GM12891 (cell line): ENCODE data around the gene RNF220.

ENCODE experiments used
- DNase-seq: peaks from one replicate; pipeline ENCODE4 v3.0.0; 2011; ENCODE audit warnings: low spot score; ENCODE audit not compliant: insufficient read length
- FAIRE-seq: peaks from 2 replicates; lab custom pipeline; 2011; peaks lifted over from hg19 to GRCh38; lab: Jason Lieb, UNC
- PAX5 ChIP-seq: IDR thresholded peaks from 2 replicates; pipeline ENCODE4 v1.6.1; 2011; ENCODE audit warnings: low read length, moderate library complexity, mild to moderate bottlenecking; ENCODE audit not compliant: insufficient read depth, severe bottlenecking
- POLR2A ChIP-seq: IDR thresholded peaks from 2 replicates; pipeline ENCODE4 v1.6.1; 2011; ENCODE audit warnings: low read depth, low read length, control low read depth
- POLR2AphosphoS5 ChIP-seq: IDR thresholded peaks from 2 replicates; pipeline ENCODE4 v1.6.1; 2011; ENCODE audit warnings: low read depth, low read length, control low read depth
- POU2F2 ChIP-seq: IDR thresholded peaks from 2 replicates; pipeline ENCODE4 v1.6.1; 2011; ENCODE audit warnings: low read depth, mild to moderate bottlenecking, control low read depth, low read length, moderate library complexity
- SPI1 ChIP-seq: IDR thresholded peaks from 2 replicates; pipeline ENCODE4 v1.6.1; 2011; ENCODE audit warnings: low read depth, low read length, control low read depth
- TAF1 ChIP-seq: IDR thresholded peaks from 2 replicates; pipeline ENCODE4 v1.6.1; 2011; ENCODE audit warnings: low read depth, low read length, control low read depth

Gene RNF220

DNA sequence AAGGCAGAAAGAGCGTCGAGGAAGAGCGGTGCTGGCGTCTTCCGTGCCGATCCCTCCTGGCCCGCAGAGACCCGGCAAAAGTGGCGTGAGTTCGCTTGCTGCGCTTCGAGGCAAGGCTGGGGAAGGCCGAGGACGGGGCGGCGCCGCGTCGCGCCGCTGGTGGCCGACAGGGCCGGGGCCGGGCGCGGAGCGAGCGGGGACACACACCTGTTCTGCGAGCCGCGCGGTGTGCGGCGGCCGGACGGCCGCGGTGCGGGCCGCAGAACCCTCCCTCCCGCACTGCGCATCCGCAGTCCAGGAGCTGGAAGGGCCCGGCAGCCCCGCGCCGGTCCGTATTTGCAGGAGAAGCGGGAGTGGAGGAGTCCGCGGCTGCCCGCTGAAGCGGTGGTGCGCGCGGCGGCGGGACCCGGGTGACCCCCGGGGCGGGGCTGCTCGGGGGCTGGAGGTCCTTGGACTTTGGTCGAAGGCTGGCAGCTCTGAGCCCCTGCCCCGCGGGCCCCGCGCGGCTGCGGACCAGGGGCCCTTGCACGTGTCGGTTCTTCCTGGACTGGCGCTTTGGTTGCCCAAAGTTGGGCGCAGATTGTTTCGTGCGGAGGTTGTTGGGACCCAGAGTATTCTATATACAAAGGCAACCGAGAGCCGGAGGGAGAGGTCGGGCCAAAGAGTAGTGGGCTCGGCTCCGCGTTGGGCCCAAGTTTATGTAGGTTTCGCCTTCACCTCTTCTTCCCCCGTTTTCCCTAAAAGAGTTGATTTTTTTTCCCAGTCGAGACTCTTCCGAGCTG lies 2.6 kb downstream of the RNF220 start:
- FAIRE-seq: peak; percentile 26
- DNase-seq: no peak

DNA sequence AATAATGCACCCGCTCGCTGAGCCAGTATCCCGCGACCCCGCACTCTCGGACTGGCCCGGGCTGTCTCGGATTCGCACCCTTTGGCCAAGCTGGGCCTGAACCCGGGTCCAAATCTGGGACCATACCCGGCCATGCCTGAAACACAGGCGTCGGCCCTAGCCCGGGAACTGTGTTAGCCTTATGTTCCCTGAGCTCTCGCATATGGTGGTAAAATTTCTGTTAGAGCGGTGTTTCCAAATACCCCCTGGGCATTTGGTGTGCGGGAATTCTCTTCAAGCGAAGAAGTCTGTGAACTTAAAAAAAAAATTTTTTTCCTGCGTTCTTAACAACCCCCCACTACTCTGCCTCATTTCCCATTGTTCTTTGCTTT lies 3.1 kb downstream of the RNF220 start:
- no peak for DNase-seq
- no peak for FAIRE-seq
- TF ChIP-seq PAX5 (no peak), POU2F2 (no peak), POLR2AphosphoS5 (no peak), TAF1 (no peak), SPI1 (no peak), POLR2A (no peak)

More for the DNA sequence above, 2.6 kb downstream of the RNF220 start:
- TF ChIP-seq POU2F2: no peak

DNA sequence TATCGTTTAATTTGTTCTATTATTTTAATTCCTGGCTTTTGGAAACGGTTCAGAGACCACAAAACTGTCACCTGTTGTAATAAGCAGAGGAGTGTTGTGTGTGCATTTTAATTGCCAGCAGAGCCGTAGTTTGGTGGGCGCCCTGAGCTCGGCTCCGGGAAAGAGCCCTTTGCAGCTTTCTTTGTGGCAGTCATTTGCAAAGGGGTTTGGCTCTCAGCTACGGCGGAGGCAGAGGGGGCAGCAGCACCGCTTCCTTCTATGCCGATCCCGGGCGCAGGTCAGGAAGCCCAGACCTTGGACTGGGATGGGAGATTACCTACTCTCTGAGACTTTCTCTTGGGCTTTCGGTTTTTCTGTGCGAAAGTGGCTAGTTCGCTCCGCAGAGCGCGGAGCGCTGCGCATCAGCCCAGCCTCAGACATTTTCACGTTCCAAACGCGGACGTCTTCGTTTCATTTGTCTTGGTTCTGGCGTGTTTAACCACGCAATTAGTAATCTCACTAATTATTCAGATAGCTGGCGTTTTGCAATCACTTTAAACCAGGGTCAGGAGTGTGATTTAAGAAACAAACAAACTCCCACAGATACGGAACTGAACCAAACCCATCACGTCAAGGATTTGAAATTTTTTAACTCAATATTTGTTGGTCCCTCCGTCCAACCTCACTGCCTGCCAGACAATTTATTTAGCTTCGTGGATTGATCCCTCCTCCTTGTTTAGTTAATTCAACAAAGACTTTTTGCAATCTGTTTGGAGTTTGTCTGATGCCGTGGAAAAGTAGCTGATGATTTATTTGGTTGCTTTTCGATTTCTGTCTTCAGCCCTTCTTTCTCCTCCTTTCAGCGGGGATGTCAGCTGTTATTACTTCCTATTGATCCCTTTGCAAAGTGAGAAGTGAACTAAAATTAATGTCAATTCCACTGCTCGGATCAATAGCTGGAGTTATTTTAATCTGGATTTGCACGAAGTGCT lies 3.9 kb downstream of the RNF220 start:
- no peak for FAIRE-seq
- no peak for TF ChIP-seq POLR2A

DNA sequence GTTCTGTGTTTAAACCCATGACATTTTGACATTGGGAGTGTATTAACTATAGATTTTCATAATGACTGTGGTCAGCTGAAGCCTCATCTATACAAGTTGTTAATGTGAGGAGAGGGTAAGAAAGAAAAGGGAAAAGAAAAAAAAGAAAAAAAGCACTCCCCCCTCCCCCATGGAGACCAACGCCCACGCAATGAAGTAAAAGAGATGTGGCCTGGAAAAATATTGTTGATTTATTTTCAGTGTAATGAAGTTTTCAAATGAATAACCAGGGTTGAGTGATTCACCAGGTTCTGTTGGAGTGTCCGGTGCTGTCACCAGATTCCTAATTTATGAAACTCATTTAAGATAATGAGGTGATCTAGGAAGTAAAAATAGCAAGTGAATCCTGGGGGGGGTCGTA lies 4.7 kb downstream of the RNF220 start:
- DNase-seq (no peak), FAIRE-seq (no peak)
- no peak for TF ChIP-seq SPI1
- TF ChIP-seq POLR2AphosphoS5: no peak
- no peak for TF ChIP-seq POU2F2
- TF ChIP-seq POLR2A: no peak
- TF ChIP-seq TAF1: no peak
- TF ChIP-seq PAX5: no peak

More for the DNA sequence above, 3.9 kb downstream of the RNF220 start:
- DNase-seq: no peak

DNA sequence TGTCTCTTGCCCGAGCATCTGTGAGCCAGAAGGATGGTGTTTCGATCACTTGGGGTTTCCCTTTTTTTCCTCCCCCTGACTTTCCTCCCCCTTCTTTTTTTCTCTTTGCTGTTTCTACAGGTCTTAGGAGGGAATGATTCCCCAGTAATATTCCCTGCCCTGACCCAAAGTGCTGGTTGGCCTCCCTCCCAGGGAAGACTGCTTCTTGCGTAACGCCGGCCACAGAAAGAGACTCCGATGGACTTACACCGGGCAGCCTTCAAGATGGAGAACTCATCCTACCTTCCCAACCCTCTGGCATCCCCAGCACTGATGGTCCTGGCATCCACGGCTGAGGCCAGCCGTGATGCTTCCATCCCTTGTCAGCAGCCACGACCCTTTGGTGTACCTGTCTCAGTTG lies 6.8 kb downstream of the RNF220 start:
- FAIRE-seq (no peak), DNase-seq (no peak)
- no peak for TF ChIP-seq SPI1
- no peak for TF ChIP-seq PAX5
- no peak for TF ChIP-seq POLR2A
- no peak for TF ChIP-seq POLR2AphosphoS5
- no peak for TF ChIP-seq POU2F2
- no peak for TF ChIP-seq TAF1

DNA sequence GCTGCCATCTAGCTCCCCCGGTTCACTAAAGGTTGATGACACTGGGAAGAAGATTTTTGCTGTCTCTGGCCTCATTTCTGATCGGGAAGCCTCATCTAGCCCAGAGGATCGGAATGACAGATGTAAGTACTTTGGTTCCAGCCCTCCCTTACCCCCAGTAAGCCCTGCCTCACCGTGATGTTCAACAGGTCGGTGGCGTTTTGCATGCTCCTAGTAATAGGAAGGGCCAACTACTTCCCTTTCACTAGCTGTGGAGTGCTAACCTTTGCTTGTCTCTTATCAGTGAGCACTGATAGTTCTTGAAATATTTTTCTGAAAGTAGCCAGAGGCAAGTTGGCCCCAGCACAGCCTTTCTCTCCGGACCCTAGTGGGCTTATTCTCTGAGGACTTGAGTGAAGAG lies 7.5 kb downstream of the RNF220 start:
- DNase-seq (no peak), FAIRE-seq (no peak)
- TF ChIP-seq POLR2A: no peak
- no peak for TF ChIP-seq POU2F2
- TF ChIP-seq POLR2AphosphoS5: no peak
- TF ChIP-seq PAX5: no peak
- TF ChIP-seq TAF1: no peak
- no peak for TF ChIP-seq SPI1

DNA sequence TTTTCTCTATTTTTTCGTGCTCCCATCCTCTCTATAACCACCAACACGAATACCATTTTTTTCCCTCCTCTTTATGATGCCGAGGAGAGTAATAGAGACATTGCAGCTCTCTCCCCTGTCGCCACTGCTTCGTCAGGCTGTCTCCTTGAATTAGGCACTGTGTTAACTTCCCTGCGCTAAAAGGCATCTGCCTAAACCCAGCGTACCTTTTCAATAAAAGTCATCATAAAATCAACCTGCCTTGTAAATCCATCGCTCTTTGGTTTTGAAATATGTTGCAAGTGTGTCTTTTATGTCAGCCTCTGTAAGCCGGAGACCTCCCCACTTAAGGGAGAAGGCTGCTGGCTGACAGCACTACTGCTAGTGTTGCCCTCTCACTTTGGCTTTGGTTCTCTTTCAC lies 8.7 kb downstream of the RNF220 start:
- TF ChIP-seq PAX5 (no peak), POLR2AphosphoS5 (no peak), POU2F2 (no peak), POLR2A (no peak), SPI1 (no peak), TAF1 (no peak)
- FAIRE-seq: no peak
- DNase-seq: no peak

DNA sequence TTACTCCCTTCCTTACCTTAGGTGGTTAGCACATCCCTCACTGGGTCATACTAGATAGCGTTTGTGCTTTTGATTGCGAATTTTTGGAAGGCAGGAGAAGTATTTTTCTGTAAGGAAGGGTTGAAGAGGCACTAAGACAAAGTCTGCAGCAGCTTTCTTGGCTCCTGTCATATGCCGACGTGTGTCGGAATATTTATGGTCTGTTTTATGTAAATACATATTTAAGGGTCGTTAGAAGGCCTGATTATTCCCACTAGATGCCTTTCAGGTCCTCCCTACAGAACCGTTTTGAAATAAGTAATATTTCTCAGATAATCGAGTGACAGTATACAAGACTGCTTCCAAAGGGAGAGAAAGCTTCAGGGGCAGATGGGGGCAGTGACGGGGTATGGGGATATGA lies 10.0 kb downstream of the RNF220 start:
- FAIRE-seq (no peak), DNase-seq (no peak)
- TF ChIP-seq SPI1 (no peak), POLR2AphosphoS5 (no peak), TAF1 (no peak), PAX5 (no peak), POLR2A (no peak), POU2F2 (no peak)

DNA sequence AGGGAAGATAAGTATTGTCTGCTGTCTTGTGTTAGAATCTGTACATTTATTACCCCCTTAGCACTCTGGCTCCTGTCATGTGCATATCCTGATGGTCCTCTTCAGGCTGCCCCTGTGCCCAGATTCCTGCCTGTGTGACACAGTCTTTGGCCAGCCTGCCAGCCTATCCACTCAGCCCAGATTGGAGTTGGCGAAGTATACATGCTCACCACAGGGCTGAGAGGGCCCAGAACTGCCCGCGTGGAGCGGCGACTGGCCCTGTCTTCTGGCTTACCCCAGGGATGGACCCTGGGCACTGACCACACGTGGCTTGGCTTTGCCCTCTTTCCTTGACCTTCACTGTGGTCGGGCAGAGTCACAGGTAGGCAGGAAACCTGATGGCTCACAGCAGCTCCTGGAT lies 11.4 kb downstream of the RNF220 start:
- TF ChIP-seq SPI1 (no peak), POU2F2 (no peak), PAX5 (no peak), POLR2AphosphoS5 (no peak), POLR2A (no peak), TAF1 (no peak)
- DNase-seq: no peak
- no peak for FAIRE-seq

DNA sequence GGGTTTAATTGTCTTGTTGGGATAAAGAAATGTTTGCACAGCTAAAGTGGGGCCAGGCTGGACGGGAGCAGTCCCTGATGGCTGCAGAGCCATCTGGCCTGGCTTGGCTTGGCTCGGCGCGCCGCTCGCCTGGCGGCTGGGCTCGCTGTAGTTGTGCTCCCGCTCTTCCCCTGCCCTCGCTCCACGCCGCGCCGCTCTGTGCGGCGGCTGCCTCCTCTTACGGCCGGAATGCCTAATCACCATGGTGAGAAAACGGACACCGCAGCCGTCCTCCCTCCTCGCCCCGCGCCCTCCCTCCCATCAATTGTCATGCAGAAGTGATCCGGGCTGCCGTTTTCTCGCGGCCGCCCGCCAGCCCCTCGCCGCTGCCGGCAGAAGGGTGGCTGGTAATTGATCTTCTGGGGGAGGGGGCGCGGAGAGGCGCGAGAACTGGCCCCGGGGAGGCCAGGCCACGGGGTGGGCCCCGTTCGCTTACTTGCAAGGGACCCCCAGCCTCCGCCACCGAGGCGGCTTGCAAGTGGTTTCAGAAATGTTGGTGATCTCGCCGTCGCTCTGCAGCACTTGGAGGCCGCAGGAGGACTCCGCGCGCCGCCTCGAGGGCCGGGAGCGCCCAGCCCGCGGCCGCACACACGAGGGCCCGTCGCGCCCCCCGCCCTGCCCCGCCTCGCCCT lies 12.4 kb downstream of the RNF220 start:
- FAIRE-seq (no peak), DNase-seq (no peak)
- TF ChIP-seq PAX5 (no peak), SPI1 (no peak), POLR2A (no peak), POU2F2 (no peak), TAF1 (no peak), POLR2AphosphoS5 (no peak)
